SU-DHL-6 (cell line): ENCODE results near the gene FOXO6.

Experiments
- EZH2phosphoT487 ChIP-seq: fragments of 200-600 bp; sonication (generic), shearing (Covaris generic); conservative IDR thresholded peaks from 2 replicates; pipeline ENCODE4 v1.6.1; 2018; ENCODE audit warnings: mild to moderate bottlenecking, antibody characterized with exemption, low read length, moderate library complexity, mixed read lengths
- TF ChIP-seq, protein P1 (sequence below): fragments of 200-600 bp; sonication (generic); IDR thresholded peaks from one replicate; pipeline ENCODE4 v1.5.1; 2017; ENCODE audit warnings: antibody characterized with exemption, mild to moderate bottlenecking, low read length, moderate library complexity; ENCODE audit not compliant: insufficient read depth, poor library complexity, severe bottlenecking

DNA sequence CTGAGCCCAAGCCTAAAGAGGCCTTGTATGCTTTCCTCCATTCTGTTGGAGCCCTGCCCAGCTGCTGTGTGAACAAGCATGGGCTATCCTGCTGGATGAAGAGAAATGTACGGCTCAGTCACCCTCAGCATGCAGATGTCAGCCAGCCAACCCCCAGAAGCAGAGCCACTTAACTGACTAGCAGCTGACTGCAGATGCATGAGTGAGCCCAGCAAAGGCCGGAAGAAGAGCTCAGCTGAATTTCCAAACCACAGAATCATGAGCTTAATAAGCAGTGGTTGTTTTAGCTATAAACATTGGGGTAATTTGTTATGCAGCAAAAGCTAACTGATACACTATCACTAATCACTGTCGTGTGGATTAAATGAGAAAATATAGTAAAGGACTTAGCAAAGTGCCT, 39.0 kb downstream of the FOXO6 start:
- TF ChIP-seq, protein P1, sequence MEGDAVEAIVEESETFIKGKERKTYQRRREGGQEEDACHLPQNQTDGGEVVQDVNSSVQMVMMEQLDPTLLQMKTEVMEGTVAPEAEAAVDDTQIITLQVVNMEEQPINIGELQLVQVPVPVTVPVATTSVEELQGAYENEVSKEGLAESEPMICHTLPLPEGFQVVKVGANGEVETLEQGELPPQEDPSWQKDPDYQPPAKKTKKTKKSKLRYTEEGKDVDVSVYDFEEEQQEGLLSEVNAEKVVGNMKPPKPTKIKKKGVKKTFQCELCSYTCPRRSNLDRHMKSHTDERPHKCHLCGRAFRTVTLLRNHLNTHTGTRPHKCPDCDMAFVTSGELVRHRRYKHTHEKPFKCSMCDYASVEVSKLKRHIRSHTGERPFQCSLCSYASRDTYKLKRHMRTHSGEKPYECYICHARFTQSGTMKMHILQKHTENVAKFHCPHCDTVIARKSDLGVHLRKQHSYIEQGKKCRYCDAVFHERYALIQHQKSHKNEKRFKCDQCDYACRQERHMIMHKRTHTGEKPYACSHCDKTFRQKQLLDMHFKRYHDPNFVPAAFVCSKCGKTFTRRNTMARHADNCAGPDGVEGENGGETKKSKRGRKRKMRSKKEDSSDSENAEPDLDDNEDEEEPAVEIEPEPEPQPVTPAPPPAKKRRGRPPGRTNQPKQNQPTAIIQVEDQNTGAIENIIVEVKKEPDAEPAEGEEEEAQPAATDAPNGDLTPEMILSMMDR = no peak
- no peak for TF ChIP-seq EZH2phosphoT487
